ENCODE data around the gene C1orf35. TPM values are rescaled to one million over a fixed set of nuclear protein-coding genes. Genes with fewer than 3 reads are reported as not detected.

The C1orf35 gene
- total RNA-seq, 1 experiment from 2014 or later = 31.0 TPM

- Histone ChIP-seq H3K14ac (ENCODE audit: insufficient read depth, low read length) (no peak overlapping the region), H2BK120ac (ENCODE audit: low read depth, low read length, poor library complexity, severe bottlenecking) (no peak overlapping the region), H3K56ac (ENCODE audit: insufficient read length, low read depth, low read length) (no peak overlapping the region), H3K79me1 (ENCODE audit: insufficient read depth, low read depth, low read length, poor library complexity, severe bottlenecking) (no peaks in the 10 kb centered on the region), H3K4ac (ENCODE audit: low read depth, low read length) (no peak overlapping the region), H4K5ac (ENCODE audit: insufficient read length, low read depth, low read length) (no peak overlapping the region), H3K4me2 (ENCODE audit: insufficient read depth, insufficient read length, low read length) (no peak overlapping the region), H3K4me1 (ENCODE audit: insufficient read depth, low read length) (no peaks in the 10 kb centered on the region), H2BK12ac (ENCODE audit: insufficient read length, low read depth, low read length) (no peak overlapping the region), H3K18ac (ENCODE audit: insufficient read length, low read depth, low read length) (no peak overlapping the region), H3K79me2 (ENCODE audit: insufficient read depth, low read length) (no peaks in the 10 kb centered on the region), H3K27ac (ENCODE audit: insufficient read length, low read depth, low read length) (no peak overlapping the region), H3K27me3 (ENCODE audit: insufficient read depth, low read length) (peaks cover 3% of the 10 kb centered on the region; the same call in 1 of the 2 replicates), H3K23me2 (ENCODE audit: insufficient read length, low read depth, low read length, poor library complexity, severe bottlenecking) (no peaks in the 10 kb centered on the region), H3K9me3 (ENCODE audit: control insufficient read depth, low read depth, low read length) (no peaks in the 10 kb centered on the region), H4K20me1 (ENCODE audit: control insufficient read depth, insufficient read depth, insufficient read length) (no peaks in the 10 kb centered on the region), H2AK5ac (ENCODE audit: insufficient read length, low read length) (no peak overlapping the region), H4K8ac (replicated peaks; ENCODE audit: insufficient read length, low read depth, low read length) (no peak overlapping the region), H2BK20ac (ENCODE audit: low read depth, low read length, poor library complexity, severe bottlenecking) (no peak overlapping the region), H2BK15ac (ENCODE audit: low read depth, low read length) (no peak overlapping the region), H3K23ac (ENCODE audit: insufficient read length, low read depth, low read length) (no peak overlapping the region), H4K91ac (ENCODE audit: insufficient read length, low read depth, low read length) (no peak overlapping the region), H2BK5ac (ENCODE audit: insufficient read length, low read length) (no peak overlapping the region), H3T11ph (ENCODE audit: low read length) (no peak overlapping the region), H3K9ac (ENCODE audit: extremely low read depth, insufficient read length, low read length) (no peak overlapping the region), H2AFZ (ENCODE audit: low read length) (no peak overlapping the region)
- Mint-ChIP-seq H3K27ac (no peak overlapping the region), H3K4me3 (no peak overlapping the region), H3K27me3 (ENCODE audit: low read depth) (peaks cover 82% of the 10 kb centered on the region), H3K36me3 (ENCODE audit: insufficient read depth in 1 of 3, low read depth in 3 of 3) (no peaks in the 10 kb centered on the region), H3K4me1 (peaks cover 6 to 9% of the 10 kb centered on the region in 2 experiments; a peak in 3 of 4 replicates), H3K9me3 (no peaks in the 10 kb centered on the region)
- DNase-seq = no peak
- TF ChIP-seq CTCF (conservative IDR thresholded peaks at IDR 0.05) = no peak
- no CpG with 5 or more reads among the region's 2 CpGs for WGBS (ENCODE audit: extremely low coverage, insufficient read length, low lambda C conversion rate)
Measured at GRCh38 chr1:228131766-228132165, 28.6 kb upstream of the C1orf35 start.
